ENCODE measurements around the gene ARID3B.

DNA sequence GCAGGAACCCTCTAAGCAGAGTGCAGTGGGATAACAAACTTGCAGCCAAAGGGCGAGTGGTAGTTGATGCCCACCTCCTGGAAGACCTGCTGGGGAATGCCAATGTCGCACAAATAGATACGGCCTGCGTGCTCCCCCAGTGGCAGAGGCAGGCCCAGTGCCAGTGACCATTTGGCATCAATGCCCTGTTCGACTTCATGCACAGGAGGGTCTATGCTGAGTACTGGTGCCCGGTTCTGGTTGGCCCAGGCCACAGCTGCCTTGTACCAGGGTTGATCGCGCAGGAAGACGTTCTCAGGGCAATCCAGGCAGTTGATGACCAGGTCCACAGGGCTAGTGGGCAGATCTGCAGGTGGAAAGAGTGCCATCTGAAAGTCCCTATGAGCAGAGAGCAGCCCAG lies 91.6 kb downstream of the ARID3B start:
- TF ChIP-seq, protein P1, sequence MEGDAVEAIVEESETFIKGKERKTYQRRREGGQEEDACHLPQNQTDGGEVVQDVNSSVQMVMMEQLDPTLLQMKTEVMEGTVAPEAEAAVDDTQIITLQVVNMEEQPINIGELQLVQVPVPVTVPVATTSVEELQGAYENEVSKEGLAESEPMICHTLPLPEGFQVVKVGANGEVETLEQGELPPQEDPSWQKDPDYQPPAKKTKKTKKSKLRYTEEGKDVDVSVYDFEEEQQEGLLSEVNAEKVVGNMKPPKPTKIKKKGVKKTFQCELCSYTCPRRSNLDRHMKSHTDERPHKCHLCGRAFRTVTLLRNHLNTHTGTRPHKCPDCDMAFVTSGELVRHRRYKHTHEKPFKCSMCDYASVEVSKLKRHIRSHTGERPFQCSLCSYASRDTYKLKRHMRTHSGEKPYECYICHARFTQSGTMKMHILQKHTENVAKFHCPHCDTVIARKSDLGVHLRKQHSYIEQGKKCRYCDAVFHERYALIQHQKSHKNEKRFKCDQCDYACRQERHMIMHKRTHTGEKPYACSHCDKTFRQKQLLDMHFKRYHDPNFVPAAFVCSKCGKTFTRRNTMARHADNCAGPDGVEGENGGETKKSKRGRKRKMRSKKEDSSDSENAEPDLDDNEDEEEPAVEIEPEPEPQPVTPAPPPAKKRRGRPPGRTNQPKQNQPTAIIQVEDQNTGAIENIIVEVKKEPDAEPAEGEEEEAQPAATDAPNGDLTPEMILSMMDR (IDR thresholded peaks at IDR 0.05): no peak
- no peak for TF ChIP-seq POLR2A (IDR thresholded peaks at IDR 0.05)

Measured in testis (tissue), 2 donors.